ENCODE measurements around the gene MARK2. TPM values are rescaled to one million over a fixed set of nuclear protein-coding genes. Genes with fewer than 3 reads are reported as not detected.

The MARK2 gene
- polyA plus RNA-seq, 1 of the 3 experiments (the other 2 are of a cell fraction): 18.8 TPM

DNA sequence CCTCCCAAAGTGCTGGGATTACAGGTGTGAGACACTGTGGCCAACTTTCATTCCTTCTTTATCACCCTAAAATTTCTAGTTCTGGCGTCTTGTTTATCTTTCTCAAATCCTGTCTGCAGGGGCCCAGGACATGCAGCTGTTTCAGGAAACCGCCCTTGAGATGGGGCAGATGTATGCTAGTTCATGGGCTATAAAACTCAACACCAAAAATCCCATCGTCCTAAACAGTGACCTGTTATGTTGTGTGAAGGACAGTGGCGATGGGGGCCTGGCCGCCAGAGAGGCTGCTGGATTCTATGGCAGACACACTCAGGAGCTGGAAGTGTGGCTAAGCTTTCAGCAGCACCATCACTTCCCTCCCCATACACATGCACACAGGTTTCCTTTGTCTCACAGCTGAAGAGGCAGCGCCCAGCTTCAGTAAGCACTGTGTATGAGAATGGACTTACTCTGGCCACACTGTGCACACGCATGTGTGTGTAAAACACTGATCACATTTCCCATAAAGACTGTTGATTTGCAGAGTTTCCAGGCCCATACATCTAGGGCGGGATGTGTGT, 36.7 kb downstream of the MARK2 start:
- Histone ChIP-seq H3K9me2 (no peaks in the 10 kb centered on the region), H2AFZ (ENCODE audit: low read depth) (no peak overlapping the region), H3K9ac (no peak overlapping the region), H3K4me3 (ENCODE audit: low read depth in 2 of 2, low read length in 1 of 2) (no peak overlapping the region), H3F3A (replicated peaks; ENCODE audit: insufficient read depth) (peaks cover 4% of the 10 kb centered on the region), H3K27me3 (ENCODE audit: insufficient read depth) (no peaks in the 10 kb centered on the region), H3K4me2 (no peak overlapping the region), H3K4me1 (ENCODE audit: control insufficient read depth in 1 of 2, insufficient read depth in 2 of 2, low read depth in 1 of 2, low read length in 1 of 2) (peaks cover 23 to 30% of the 10 kb centered on the region in 2 experiments; a peak in 3 of 4 replicates), H3K9me3 (no peaks in the 10 kb centered on the region), H4K20me1 (ENCODE audit: insufficient read depth) (peaks cover 86% of the 10 kb centered on the region), H3K27ac (ENCODE audit: low read depth in 2 of 2, low read length in 1 of 2) (no peak overlapping the region), H3K36me3 (replicated peaks in 1 of 2; ENCODE audit: control insufficient read depth in 1 of 2, insufficient read depth in 2 of 2, low read length in 1 of 2) (no peaks in the 10 kb centered on the region), H3K79me2 (ENCODE audit: insufficient read depth) (peaks cover 73% of the 10 kb centered on the region)
- no peak for DNase-seq
- TF ChIP-seq GABPA (IDR thresholded peaks at IDR 0.05; ENCODE audit: low read depth): no peak
- no peak for TF ChIP-seq SIN3A (IDR thresholded peaks at IDR 0.05; ENCODE audit: borderline replicate concordance, low read depth, low read length)
- no peak for TF ChIP-seq MEF2A (IDR thresholded peaks at IDR 0.05; ENCODE audit: borderline replicate concordance, low read depth)
- no peak for TF ChIP-seq POLR2AphosphoS5 (IDR thresholded peaks at IDR 0.05; ENCODE audit: low read depth, low read length)
- no peak for TF ChIP-seq YY1 (IDR thresholded peaks at IDR 0.05; ENCODE audit: low read depth)
- no peak for TF ChIP-seq JUND (IDR thresholded peaks at IDR 0.05)
- no peak for TF ChIP-seq USF1 (IDR thresholded peaks at IDR 0.05; ENCODE audit: borderline replicate concordance, low read depth)
- no peak for TF ChIP-seq CHD2 (IDR thresholded peaks at IDR 0.05; ENCODE audit: low read length, partially characterized antibody)
- no peak for TF ChIP-seq RAD21 (IDR thresholded peaks at IDR 0.05; ENCODE audit: low read length)
- TF ChIP-seq FOSL2 (IDR thresholded peaks at IDR 0.05; ENCODE audit: borderline replicate concordance, low read depth): no peak
- no peak for TF ChIP-seq FOXJ3 (CRISPR knock-in tag; IDR thresholded peaks at IDR 0.05)
- no peak for TF ChIP-seq TEAD4 (IDR thresholded peaks at IDR 0.05; ENCODE audit: borderline replicate concordance, insufficient read depth)
- ChIA-PET POLR2A (interaction anchor here (0.7 kb wide), 1 partner anchor 22 kb away, joined by 3 read pairs; no protein-coding TSS in a partner anchor), CTCF (interaction anchor here (1.0 to 4.0 kb wide), 6 partner anchors 31 to 397 kb away, joined by 3 to 15 read pairs (median 4); no protein-coding TSS in a partner anchor)
- 97% methylated on average over 8 of the region's 8 CpGs for WGBS (ENCODE audit: low lambda C conversion rate)

DNA sequence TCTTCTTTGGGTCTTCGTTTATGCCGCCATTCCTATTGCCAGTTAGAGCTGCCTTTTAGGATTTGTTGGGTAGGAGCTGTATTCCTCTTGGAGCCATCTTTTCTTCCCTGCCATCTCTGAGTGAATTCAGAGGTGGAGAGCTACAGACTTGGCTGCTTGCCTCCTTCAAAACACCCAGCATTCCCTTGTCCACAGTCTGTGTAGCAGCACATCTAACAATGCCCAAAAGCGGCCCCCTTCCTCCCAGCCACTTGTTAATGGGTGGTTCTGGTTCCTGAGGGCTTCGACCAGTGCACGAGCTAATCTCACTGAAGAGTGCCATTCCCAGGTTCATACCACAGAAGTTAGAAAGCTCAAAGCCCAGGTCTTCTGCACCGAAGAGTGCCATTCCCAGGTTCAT, 37.7 kb downstream of the MARK2 start:
- no peak overlapping the region for H3K4me3 ChIP-seq (ENCODE audit: low read depth in 2 of 2, low read length in 1 of 2)
- no peak overlapping the region for H2AFZ ChIP-seq (ENCODE audit: low read depth)
- H3K9ac ChIP-seq: no peak overlapping the region
- H3K4me1 ChIP-seq (ENCODE audit: control insufficient read depth in 1 of 2, insufficient read depth in 2 of 2, low read depth in 1 of 2, low read length in 1 of 2): peaks cover 14 to 25% of the 10 kb centered on the region in 2 experiments; a peak in 3 of 4 replicates
- WGBS (ENCODE audit: low lambda C conversion rate): 98% methylated on average over 6 of the region's 6 CpGs
- no peaks in the 10 kb centered on the region for H3K27me3 ChIP-seq (ENCODE audit: insufficient read depth)
- H3K4me2 ChIP-seq: no peak overlapping the region
- H3K9me2 ChIP-seq: no peaks in the 10 kb centered on the region
- peaks cover 81% of the 10 kb centered on the region for H3K79me2 ChIP-seq (ENCODE audit: insufficient read depth)
- peaks cover 86% of the 10 kb centered on the region for H4K20me1 ChIP-seq (ENCODE audit: insufficient read depth)
- H3K36me3 ChIP-seq (replicated peaks in 1 of 2; ENCODE audit: control insufficient read depth in 1 of 2, insufficient read depth in 2 of 2, low read length in 1 of 2): no peaks in the 10 kb centered on the region
- peaks cover 4% of the 10 kb centered on the region for H3F3A ChIP-seq (replicated peaks; ENCODE audit: insufficient read depth)
- no peak overlapping the region for H3K27ac ChIP-seq (ENCODE audit: low read depth in 2 of 2, low read length in 1 of 2)
- no peaks in the 10 kb centered on the region for H3K9me3 ChIP-seq
- CTCF ChIA-PET: interaction anchor here (0.8 to 4.0 kb wide), 4 partner anchors 8 to 69 kb away, joined by 3 to 15 read pairs (median 7); no protein-coding TSS in a partner anchor
- POLR2A ChIA-PET: no interaction called here
- no peak for DNase-seq
- no peak for TF ChIP-seq YY1 (IDR thresholded peaks at IDR 0.05; ENCODE audit: low read depth)
- no peak for TF ChIP-seq FOXM1 (IDR thresholded peaks at IDR 0.05; ENCODE audit: low read depth)
- no peak for TF ChIP-seq REST (IDR thresholded peaks at IDR 0.05; ENCODE audit: low read depth, low read length)
- no peak for TF ChIP-seq SIN3A (IDR thresholded peaks at IDR 0.05; ENCODE audit: borderline replicate concordance, low read depth, low read length)
- no peak for TF ChIP-seq EP300 (IDR thresholded peaks at IDR 0.05; ENCODE audit: borderline replicate concordance in 1 of 2, low read depth in 1 of 2, low read length in 1 of 2)
- TF ChIP-seq PBX3 (IDR thresholded peaks at IDR 0.05): no peak
- no peak for TF ChIP-seq RXRA (IDR thresholded peaks at IDR 0.05; ENCODE audit: borderline replicate concordance, low read depth)
- TF ChIP-seq TAF1 (IDR thresholded peaks at IDR 0.05; ENCODE audit: borderline replicate concordance, low read depth, low read length): no peak
- no peak for TF ChIP-seq TCF12 (IDR thresholded peaks at IDR 0.05)
- no peak for TF ChIP-seq FOSL2 (IDR thresholded peaks at IDR 0.05; ENCODE audit: borderline replicate concordance, low read depth)
- no peak for TF ChIP-seq RCOR1 (IDR thresholded peaks at IDR 0.05; ENCODE audit: low read length)
- TF ChIP-seq NFIC (IDR thresholded peaks at IDR 0.05; ENCODE audit: borderline replicate concordance): no peak
- TF ChIP-seq USF1 (IDR thresholded peaks at IDR 0.05; ENCODE audit: borderline replicate concordance, low read depth): no peak

Data from SK-N-SH (cell line).